MM.1S (cell line): ENCODE results near the gene KCNT1.

Source experiments
- DNase-seq: peaks from one replicate; pipeline ENCODE4 v3.0.0-alpha.2; 2015
- H2AFZ ChIP-seq: fragments of 300-600 bp; sonication (generic); 2 replicates; pipeline ENCODE4 v1.6.0; 2016; ENCODE audit warnings: antibody characterized with exemption, low read length
- H3F3A ChIP-seq: fragments of 300-600 bp; sonication (generic); 2 replicates; pipeline ENCODE4 v1.6.1; 2016; ENCODE audit warnings: mild to moderate bottlenecking, antibody characterized with exemption, low read length, moderate library complexity, mixed read lengths; ENCODE audit not compliant: insufficient read depth
- H3K27ac ChIP-seq: fragments of 300-600 bp; sonication (generic); 2 replicates; pipeline ENCODE4 v1.5.1; 2016; ENCODE audit warnings: mild to moderate bottlenecking, low read length
- H3K27me3 ChIP-seq: fragments of 300-600 bp; sonication (generic); replicated peaks from 2 replicates; pipeline ENCODE4 v1.6.0; 2016; ENCODE audit warnings: low read length; ENCODE audit not compliant: insufficient read depth
- H3K36me3 ChIP-seq: fragments of 300-600 bp; sonication (generic); replicated peaks from 2 replicates; pipeline ENCODE4 v1.6.1; 2016; ENCODE audit warnings: mild to moderate bottlenecking, low read length, mixed read lengths; ENCODE audit not compliant: insufficient read depth
- H3K4me1 ChIP-seq: fragments of 300-600 bp; sonication (generic); 2 replicates; pipeline ENCODE4 v1.6.1; 2016; ENCODE audit warnings: low read length, mixed read lengths
- H3K4me2 ChIP-seq: fragments of 300-600 bp; sonication (generic); 2 replicates; pipeline ENCODE4 v1.6.0; 2016; ENCODE audit warnings: low read depth, low read length
- H3K4me3 ChIP-seq: fragments of 300-600 bp; sonication (generic); 2 replicates; pipeline ENCODE4 v1.5.1; 2016; ENCODE audit warnings: low read length, mixed read lengths
- H3K79me2 ChIP-seq: fragments of 300-600 bp; sonication (generic); 2 replicates; pipeline ENCODE4 v1.6.1; 2016; ENCODE audit warnings: mixed run types, low read length, mixed read lengths
- H3K9ac ChIP-seq: fragments of 300-600 bp; sonication (generic); 2 replicates; pipeline ENCODE4 v1.6.1; 2016; ENCODE audit warnings: low read length, mixed read lengths
- H3K9me2 ChIP-seq: fragments of 300-600 bp; sonication (generic); replicated peaks from 2 replicates; pipeline ENCODE4 v1.6.1; 2016; ENCODE audit warnings: mild to moderate bottlenecking, low read length, mixed read lengths; ENCODE audit not compliant: insufficient read depth
- H3K9me3 ChIP-seq: fragments of 300-600 bp; sonication (generic); replicated peaks from 2 replicates; pipeline ENCODE4 v1.6.1; 2016; ENCODE audit warnings: mild to moderate bottlenecking, low read length, mixed read lengths; ENCODE audit not compliant: insufficient read depth
- H4K20me1 ChIP-seq: fragments of 300-600 bp; sonication (generic); 2 replicates; pipeline ENCODE4 v1.6.1; 2016; ENCODE audit warnings: mild to moderate bottlenecking, low read length, moderate library complexity, mixed read lengths; ENCODE audit not compliant: insufficient read depth
- CTCF ChIP-seq: fragments of 300-600 bp; sonication (generic); IDR thresholded peaks from 2 replicates; pipeline ENCODE4 v1.5.1; 2016; ENCODE audit warnings: antibody characterized with exemption, low read length, mixed read lengths
- EZH2 ChIP-seq: fragments of 300-600 bp; sonication (generic); optimal IDR thresholded peaks from 2 replicates; pipeline ENCODE3; 2017; ENCODE audit warnings: low read depth, mild to moderate bottlenecking, antibody characterized with exemption, low read length, mixed read lengths
- EZH2phosphoT487 ChIP-seq: fragments of 300-600 bp; sonication (generic); IDR thresholded peaks from 2 replicates; pipeline ENCODE4 v1.6.1; 2018; ENCODE audit warnings: antibody characterized with exemption, low read length

The KCNT1 gene

DNA sequence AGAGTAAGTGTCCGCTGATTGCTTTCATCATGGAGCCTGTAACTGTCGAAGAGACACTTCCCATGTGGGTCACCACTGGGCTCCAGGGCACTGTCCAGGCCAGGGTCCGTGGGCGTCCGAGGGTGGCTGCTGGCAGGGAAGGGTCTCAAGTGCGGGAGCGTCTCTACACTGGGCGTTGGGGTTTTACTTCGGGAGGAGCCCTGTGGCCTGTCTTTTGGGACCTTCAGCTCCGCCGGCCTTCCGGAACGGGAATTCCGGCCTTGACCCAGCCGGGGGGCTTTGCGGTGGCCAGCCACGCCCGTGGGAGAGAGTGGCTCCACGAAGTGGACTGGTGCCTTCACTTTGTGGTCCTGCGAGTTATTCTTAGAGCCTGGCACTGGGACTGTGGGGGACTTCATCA, 119.1 kb downstream of the KCNT1 start:
- Histone ChIP-seq H3K9me3 (no peaks in the 10 kb centered on the region), H3K4me3 (no peak overlapping the region), H3K27ac (no peak overlapping the region), H3K4me1 (no peaks in the 10 kb centered on the region), H3F3A (no peaks in the 10 kb centered on the region), H4K20me1 (no peaks in the 10 kb centered on the region), H2AFZ (no peak overlapping the region), H3K9me2 (no peaks in the 10 kb centered on the region), H3K27me3 (no peaks in the 10 kb centered on the region), H3K4me2 (no peak overlapping the region), H3K36me3 (no peaks in the 10 kb centered on the region), H3K9ac (no peak overlapping the region), H3K79me2 (no peaks in the 10 kb centered on the region)
- TF ChIP-seq EZH2 (no peak), CTCF (no peak), EZH2phosphoT487 (no peak)
- no peak for DNase-seq

- Histone ChIP-seq H4K20me1 (no peaks in the 10 kb centered on the region), H3K27me3 (no peaks in the 10 kb centered on the region), H3K4me1 (no peaks in the 10 kb centered on the region), H3K36me3 (no peaks in the 10 kb centered on the region), H3F3A (no peaks in the 10 kb centered on the region), H3K27ac (no peak overlapping the region), H3K9me2 (no peaks in the 10 kb centered on the region), H3K9me3 (no peaks in the 10 kb centered on the region), H2AFZ (no peak overlapping the region), H3K4me2 (no peak overlapping the region), H3K4me3 (no peak overlapping the region), H3K79me2 (no peaks in the 10 kb centered on the region), H3K9ac (no peak overlapping the region)
- TF ChIP-seq EZH2, result no peak
- TF ChIP-seq EZH2phosphoT487, result no peak
- TF ChIP-seq CTCF, result no peak
- no peak for DNase-seq
Measured at GRCh38 chr9:135821733-135822373, 119.9 kb downstream of the KCNT1 start.

GRCh38 chr9:135822374-135822755, 120.4 kb downstream of the KCNT1 start:
- Histone ChIP-seq H3K4me2 (no peak overlapping the region), H3K4me1 (no peaks in the 10 kb centered on the region), H3K9me2 (no peaks in the 10 kb centered on the region), H4K20me1 (no peaks in the 10 kb centered on the region), H3K79me2 (no peaks in the 10 kb centered on the region), H3K4me3 (no peak overlapping the region), H2AFZ (no peak overlapping the region), H3K27me3 (no peaks in the 10 kb centered on the region), H3K36me3 (no peaks in the 10 kb centered on the region), H3K9me3 (no peaks in the 10 kb centered on the region), H3K9ac (no peak overlapping the region), H3K27ac (no peak overlapping the region), H3F3A (no peaks in the 10 kb centered on the region)
- no peak for DNase-seq
- TF ChIP-seq EZH2 (no peak), EZH2phosphoT487 (no peak), CTCF (no peak)
